GM10847 (cell line): ENCODE results near the gene LRMDA.

Experiments
- POLR2A ChIP-seq: IDR thresholded peaks from 2 replicates; pipeline ENCODE4 v1.6.1; 2011; ENCODE audit not compliant: insufficient read length; ENCODE audit errors: extremely low read depth

Gene LRMDA

DNA sequence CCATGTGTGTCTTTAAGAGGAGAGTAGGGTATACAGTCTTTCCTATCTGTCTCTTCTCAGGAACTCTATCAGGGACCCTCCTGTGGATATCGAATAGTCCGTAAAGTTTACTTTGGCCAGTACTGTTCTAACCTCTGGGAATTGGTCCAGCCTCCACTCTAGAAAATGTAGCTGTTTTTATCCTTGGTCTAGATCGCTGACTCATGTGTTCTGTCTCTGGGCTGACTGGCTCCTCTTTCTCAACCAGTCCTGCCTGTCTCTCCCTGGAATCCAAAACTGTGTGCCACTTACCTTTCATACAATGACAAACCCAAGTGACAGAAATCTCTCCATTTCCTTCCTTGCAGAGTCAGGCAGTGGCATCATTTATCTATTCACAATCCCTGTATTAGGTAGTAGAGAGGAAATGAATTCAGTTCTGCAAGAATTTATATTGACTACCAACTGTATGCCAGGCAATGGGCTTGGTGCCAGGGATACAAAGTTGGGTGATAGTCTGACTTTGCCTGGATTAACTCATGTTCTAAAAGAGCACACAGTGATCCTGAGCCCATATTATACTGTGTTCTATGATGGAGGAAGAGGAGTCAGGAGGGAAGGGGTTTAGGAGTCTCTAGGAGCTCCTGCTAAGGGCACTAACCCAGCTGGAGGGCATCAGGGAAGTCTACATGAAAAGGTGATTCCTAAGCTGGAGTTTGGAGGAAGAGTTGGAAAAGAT, 232.7 kb downstream of the LRMDA start:
- no peak for TF ChIP-seq POLR2A

GRCh38 chr10:75664968-75665367, 233.5 kb downstream of the LRMDA start:
- TF ChIP-seq POLR2A = no peak

DNA sequence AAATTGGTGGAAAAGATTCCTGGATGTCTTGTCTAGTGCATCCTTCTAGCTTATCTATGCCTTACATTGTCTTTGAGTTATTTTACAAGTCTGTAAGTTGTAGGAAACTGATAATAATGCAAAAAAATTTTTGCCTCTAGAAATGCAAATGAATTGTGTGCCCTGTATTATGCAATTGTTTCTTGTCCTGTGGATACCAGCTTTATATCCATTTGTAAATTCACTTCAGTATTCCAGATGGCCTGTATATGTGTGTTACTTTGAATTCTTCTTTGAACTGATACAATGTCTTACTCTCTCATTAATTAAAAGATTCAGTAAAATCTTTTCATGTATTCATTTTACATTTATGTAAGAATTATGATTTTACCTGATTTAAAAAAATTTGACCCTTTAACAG, 234.3 kb downstream of the LRMDA start:
- TF ChIP-seq POLR2A = no peak

DNA sequence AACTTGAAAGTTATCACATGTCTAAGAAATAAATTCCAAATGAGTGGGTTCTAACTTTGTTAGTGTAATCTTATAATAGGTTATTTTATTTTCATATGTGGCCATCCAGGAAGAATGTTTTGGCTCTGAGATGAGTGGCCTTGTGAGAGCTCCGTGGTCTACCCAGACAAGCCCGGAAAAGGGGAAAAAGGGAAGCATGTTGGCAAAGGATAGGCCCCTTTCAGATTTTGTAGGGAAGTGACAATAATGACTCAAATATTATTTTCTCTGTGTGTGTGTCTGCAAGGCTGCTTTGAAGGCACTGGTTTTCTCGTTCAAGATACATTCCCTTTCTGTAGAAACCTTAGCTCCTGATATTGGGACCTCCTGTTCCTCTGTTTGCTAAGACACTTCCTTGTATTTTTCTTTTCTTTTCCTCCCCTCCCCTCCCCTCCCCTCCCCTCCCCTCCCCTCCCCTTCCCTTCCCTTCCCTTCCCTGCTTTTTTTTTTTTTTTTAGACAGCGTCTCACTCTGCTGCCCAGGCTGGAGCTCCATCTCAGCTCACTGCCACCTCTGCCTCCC, 240.8 kb downstream of the LRMDA start:
- TF ChIP-seq POLR2A = no peak

GRCh38 chr10:75672842-75673241, 241.4 kb downstream of the LRMDA start:
- no peak for TF ChIP-seq POLR2A

- no peak for TF ChIP-seq POLR2A
Observed at GRCh38 chr10:75677541-75677940, 246.1 kb downstream of the LRMDA start.

DNA sequence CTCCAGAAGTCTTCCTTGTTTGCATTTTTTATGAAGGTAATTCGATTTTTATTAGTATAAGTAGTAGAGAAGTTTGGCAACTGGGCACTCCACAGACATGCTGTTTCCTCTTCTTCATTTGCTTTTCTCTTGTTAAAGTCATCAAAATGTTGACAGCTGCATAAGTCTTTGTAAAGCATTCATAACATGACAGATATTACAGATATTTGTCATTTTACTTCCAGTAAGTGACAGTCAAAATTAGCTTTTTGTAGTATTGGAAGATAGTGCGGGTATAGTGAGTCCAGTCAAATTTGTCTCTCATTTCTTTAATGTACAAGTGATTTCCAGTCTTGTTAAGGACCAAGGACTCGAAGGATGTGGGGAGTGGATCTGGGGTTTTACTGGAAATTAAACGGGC, 247.1 kb downstream of the LRMDA start:
- TF ChIP-seq POLR2A = no peak

DNA sequence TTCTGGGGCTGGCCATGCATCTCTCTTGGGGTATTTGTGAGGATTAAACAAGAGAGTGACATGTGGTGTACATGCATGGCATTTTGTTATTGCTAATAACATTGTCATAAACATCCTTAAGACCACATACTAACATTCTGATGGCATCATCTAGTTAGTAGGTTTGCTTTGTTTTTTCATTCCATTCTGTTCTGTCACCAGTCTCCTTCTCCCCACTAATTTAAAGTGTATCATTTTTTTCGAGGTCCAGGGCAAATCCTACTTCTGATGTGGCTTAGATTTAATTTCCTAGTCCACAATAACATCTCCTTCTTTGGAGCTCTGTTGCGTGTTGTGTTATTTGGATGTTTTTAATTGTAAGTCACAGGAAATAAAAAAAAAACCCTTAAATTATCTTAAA, 248.1 kb downstream of the LRMDA start:
- no peak for TF ChIP-seq POLR2A

DNA sequence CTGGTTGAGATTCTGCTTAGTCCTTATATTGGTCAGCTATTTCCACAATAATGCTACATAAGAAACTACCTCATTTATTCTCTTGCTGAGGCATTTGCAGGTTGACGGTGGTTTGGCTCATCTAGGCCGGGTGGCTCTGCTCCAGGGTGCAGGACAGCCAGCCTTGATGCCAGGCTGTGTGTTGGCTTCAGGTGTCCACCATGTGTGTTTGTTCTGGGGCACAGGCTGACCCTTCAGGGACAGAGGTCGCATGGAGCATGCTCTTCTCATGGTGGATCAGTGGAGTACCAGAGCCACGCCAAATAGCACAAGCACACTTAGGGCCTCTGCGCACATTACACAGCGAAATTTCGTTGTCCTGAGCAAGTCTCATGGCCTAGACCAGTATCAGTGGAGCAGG, 249.9 kb downstream of the LRMDA start:
- TF ChIP-seq POLR2A = no peak

DNA sequence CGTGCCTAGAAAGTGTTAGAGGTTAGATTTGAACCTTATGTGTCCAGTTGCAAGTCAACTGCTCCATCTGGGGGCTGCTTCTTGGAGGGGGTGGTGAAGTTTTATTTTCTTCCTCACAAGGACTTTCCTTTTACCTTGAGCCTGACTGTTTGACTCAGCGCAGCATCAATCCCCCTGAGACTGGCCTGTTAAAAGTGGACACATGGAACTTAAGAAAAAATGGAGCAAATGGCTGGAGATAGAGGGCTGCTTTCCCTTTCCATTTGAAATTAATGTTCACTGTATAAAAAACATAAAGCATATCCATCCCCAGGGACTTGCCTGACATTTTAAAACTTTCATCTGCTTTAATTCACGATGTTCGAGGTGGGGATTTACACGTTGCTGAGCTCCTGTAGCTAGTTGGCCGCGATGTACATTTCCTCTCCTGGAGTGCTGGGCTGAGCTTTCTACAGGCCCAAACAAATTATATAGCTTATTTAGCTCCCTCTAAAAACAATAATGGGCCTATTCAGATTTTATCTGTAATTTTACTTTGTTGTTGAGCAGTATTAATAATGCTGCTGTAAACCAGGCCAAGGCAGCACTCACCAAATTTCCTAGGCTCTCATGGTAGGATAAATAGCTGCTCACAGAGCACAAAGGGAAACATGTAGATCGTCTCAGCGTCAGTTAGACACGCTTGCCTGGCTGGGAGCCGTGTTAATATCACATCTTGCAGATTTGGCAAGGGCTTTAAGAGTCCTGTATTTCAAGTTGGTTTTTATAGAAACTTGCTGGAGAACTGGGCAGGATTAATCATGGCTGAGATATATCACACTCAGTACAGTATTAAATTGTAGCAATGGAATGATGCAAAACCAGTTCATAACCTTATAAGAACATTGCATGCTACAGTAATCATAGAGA, 251.5 kb downstream of the LRMDA start:
- TF ChIP-seq POLR2A = no peak

GRCh38 chr10:75685187-75685586, 253.8 kb downstream of the LRMDA start:
- no peak for TF ChIP-seq POLR2A

DNA sequence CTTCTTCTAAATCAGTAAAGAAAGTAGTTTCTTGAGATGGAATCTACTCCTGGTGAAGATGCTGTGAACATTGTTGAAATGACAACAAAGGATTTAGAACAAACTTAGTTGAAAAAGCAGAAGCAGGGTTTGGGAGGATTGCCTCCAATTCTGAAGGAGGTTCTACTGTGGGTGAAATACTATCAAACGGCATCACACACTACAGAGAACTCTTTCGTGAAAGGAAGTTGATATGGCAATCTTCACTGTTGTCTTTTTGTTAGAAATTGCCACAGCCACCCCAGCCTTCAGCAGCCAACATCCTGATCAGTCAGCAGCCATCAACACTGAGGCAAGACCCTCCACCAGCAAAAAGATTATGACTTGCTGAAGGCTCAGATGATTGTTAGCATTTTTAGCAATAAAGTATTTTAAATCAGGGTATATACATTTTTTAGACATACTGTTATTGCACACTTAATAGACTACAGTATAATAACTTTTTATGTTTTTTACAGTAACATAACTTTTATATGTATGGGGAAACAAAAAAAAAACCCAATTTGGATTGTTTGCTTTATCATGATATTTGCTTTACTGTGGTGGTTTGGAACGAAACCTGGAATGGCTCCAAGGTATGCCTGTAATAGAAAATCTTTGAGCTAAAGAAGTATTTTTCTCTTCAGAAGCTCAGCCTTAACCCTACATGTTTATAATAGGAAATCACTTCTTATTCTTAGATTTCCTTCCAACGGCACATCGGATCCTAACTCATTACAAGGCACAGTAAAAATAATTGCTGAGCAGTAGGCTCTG, 257.3 kb downstream of the LRMDA start:
- no peak for TF ChIP-seq POLR2A

- no peak for TF ChIP-seq POLR2A
Observed at GRCh38 chr10:75693489-75693888, 262.1 kb downstream of the LRMDA start.

GRCh38 chr10:75694269-75694668, 262.8 kb downstream of the LRMDA start:
- TF ChIP-seq POLR2A = no peak

DNA sequence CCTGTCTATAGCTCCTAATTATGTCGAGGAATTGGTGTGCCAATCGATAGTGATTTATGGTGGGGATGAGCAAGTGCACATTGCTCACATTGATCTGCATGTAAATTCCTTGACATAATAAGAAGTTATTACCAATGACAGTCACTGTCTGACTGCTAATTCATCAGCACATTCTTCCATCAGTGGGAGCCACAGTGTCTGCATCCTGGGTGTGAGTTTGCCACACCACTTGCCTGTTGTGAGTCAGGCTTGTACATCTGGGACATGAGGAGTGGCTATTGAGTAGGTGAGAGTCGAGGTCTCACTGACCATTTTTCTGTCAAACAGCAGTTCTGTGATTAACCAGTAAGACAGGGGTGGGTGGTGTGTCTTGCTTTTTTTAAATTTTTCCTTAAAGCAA, 263.4 kb downstream of the LRMDA start:
- TF ChIP-seq POLR2A = no peak
